ENCODE data around the gene MBD5. TPM values are rescaled to one million over a fixed set of nuclear protein-coding genes. Genes with fewer than 3 reads are reported as not detected.

MBD5 gene
- total RNA-seq, 2 experiments from 2014 or later = 13.8 to 46.3 TPM

GRCh38 chr2:148065936-148066335 lies 45.0 kb downstream of the MBD5 start:
- no TSS peak for BruUV-seq (replicated peaks)
- H3K4me1 ChIP-seq (ENCODE audit: insufficient read depth, low read length, poor library complexity, severe bottlenecking) = no peaks in the 10 kb centered on the region
- intact Hi-C loops (cut with micrococcal nuclease; ENCODE audit: unreplicated experiment) = no loop called here
- TF ChIP-seq EZH2phosphoT487 (IDR thresholded peaks at IDR 0.05; ENCODE audit: borderline replicate concordance, low read depth, low read length) = no peak
- TF ChIP-seq CTCF (conservative IDR thresholded peaks at IDR 0.05; ENCODE audit: low read length) = no peak
- H4K20me1 ChIP-seq (ENCODE audit: insufficient read depth, low read length) = no peaks in the 10 kb centered on the region
- H3K4me3 ChIP-seq (ENCODE audit: low read depth, low read length, poor library complexity, severe bottlenecking) = no peak overlapping the region
- ChIA-PET CTCF (ENCODE audit: unreplicated experiment) (no interaction called here), POLR2A (interaction anchor here (0.7 to 1.8 kb wide), 4 partner anchors 13 to 28 kb away, joined by 3 to 7 read pairs (median 4); no protein-coding TSS in a partner anchor)
- no peak for DNase-seq (ENCODE audit: low spot score)
- H2AFZ ChIP-seq (ENCODE audit: low read length) = no peak overlapping the region
- no peaks in the 10 kb centered on the region for H3K9me3 ChIP-seq (ENCODE audit: low read length)
- H3K27ac ChIP-seq (ENCODE audit: low read depth, low read length, poor library complexity, severe bottlenecking) = no peak overlapping the region
- H3K4me2 ChIP-seq (ENCODE audit: low read length) = no peak overlapping the region
- no peaks in the 10 kb centered on the region for H3K79me2 ChIP-seq (ENCODE audit: insufficient read depth, low read depth, low read length)
- no peaks in the 10 kb centered on the region for H3K36me3 ChIP-seq (ENCODE audit: insufficient read depth, low read length)
- no peaks in the 10 kb centered on the region for H3K9me2 ChIP-seq (ENCODE audit: insufficient read depth, low read length)

- DNase-seq (ENCODE audit: low spot score) = no peak
- ChIA-PET POLR2A (interaction anchor here (0.7 kb wide), 1 partner anchor 16 kb away, joined by 3 read pairs; no protein-coding TSS in a partner anchor), CTCF (ENCODE audit: unreplicated experiment) (interaction anchor here (0.6 kb wide), 1 partner anchor 1214 kb away, joined by 3 read pairs; no protein-coding TSS in a partner anchor)
- intact Hi-C loops (cut with micrococcal nuclease; ENCODE audit: unreplicated experiment) = no loop called here
- no peak overlapping the region for H2AFZ ChIP-seq (ENCODE audit: low read length)
- H3K79me2 ChIP-seq (ENCODE audit: insufficient read depth, low read depth, low read length) = no peaks in the 10 kb centered on the region
- H3K36me3 ChIP-seq (ENCODE audit: insufficient read depth, low read length) = no peaks in the 10 kb centered on the region
- H3K4me3 ChIP-seq (ENCODE audit: low read depth, low read length, poor library complexity, severe bottlenecking) = no peak overlapping the region
- no peaks in the 10 kb centered on the region for H4K20me1 ChIP-seq (ENCODE audit: insufficient read depth, low read length)
- H3K9me2 ChIP-seq (ENCODE audit: insufficient read depth, low read length) = no peaks in the 10 kb centered on the region
- no peak overlapping the region for H3K27ac ChIP-seq (ENCODE audit: low read depth, low read length, poor library complexity, severe bottlenecking)
- no peaks in the 10 kb centered on the region for H3K9me3 ChIP-seq (ENCODE audit: low read length)
- TF ChIP-seq EZH2phosphoT487 (IDR thresholded peaks at IDR 0.05; ENCODE audit: borderline replicate concordance, low read depth, low read length) (no peak), CTCF (conservative IDR thresholded peaks at IDR 0.05; ENCODE audit: low read length) (no peak)
- BruUV-seq (replicated peaks) = no TSS peak
- no peak overlapping the region for H3K4me2 ChIP-seq (ENCODE audit: low read length)
- no peaks in the 10 kb centered on the region for H3K4me1 ChIP-seq (ENCODE audit: insufficient read depth, low read length, poor library complexity, severe bottlenecking)
Measured at GRCh38 chr2:148067801-148068200, 46.9 kb downstream of the MBD5 start.

- CTCF ChIA-PET (ENCODE audit: unreplicated experiment) = no interaction called here
Measured at GRCh38 chr2:148071351-148071750, 50.5 kb downstream of the MBD5 start.

More at GRCh38 chr2:148071351-148071750, 50.5 kb downstream of the MBD5 start:
- no peaks in the 10 kb centered on the region for H3K36me3 ChIP-seq (ENCODE audit: insufficient read depth, low read length)
- H3K9me3 ChIP-seq (ENCODE audit: low read length) = no peaks in the 10 kb centered on the region
- no peak overlapping the region for H3K4me3 ChIP-seq (ENCODE audit: low read depth, low read length, poor library complexity, severe bottlenecking)
- no TSS peak for BruUV-seq (replicated peaks)
- no peak for TF ChIP-seq EZH2phosphoT487 (IDR thresholded peaks at IDR 0.05; ENCODE audit: borderline replicate concordance, low read depth, low read length)
- no peak for TF ChIP-seq CTCF (conservative IDR thresholded peaks at IDR 0.05; ENCODE audit: low read length)
- no peaks in the 10 kb centered on the region for H3K4me1 ChIP-seq (ENCODE audit: insufficient read depth, low read length, poor library complexity, severe bottlenecking)
- DNase-seq (ENCODE audit: low spot score) = no peak
- H3K9me2 ChIP-seq (ENCODE audit: insufficient read depth, low read length) = no peaks in the 10 kb centered on the region
- POLR2A ChIA-PET = interaction anchor here (0.7 kb wide), 1 partner anchor 159 kb away, joined by 3 read pairs; no protein-coding TSS in a partner anchor
- H4K20me1 ChIP-seq (ENCODE audit: insufficient read depth, low read length) = no peaks in the 10 kb centered on the region
- H3K79me2 ChIP-seq (ENCODE audit: insufficient read depth, low read depth, low read length) = no peaks in the 10 kb centered on the region
- intact Hi-C loops (cut with micrococcal nuclease; ENCODE audit: unreplicated experiment) = no loop called here
- H2AFZ ChIP-seq (ENCODE audit: low read length) = no peak overlapping the region
- H3K27ac ChIP-seq (ENCODE audit: low read depth, low read length, poor library complexity, severe bottlenecking) = no peak overlapping the region
- no peak overlapping the region for H3K4me2 ChIP-seq (ENCODE audit: low read length)
